GM12878 (cell line): ENCODE measurements around the gene MXRA8. TPM values are rescaled to one million over a fixed set of nuclear protein-coding genes. Genes with fewer than 3 reads are reported as not detected.

ENCODE experiments used
- BMI1 ChIP-seq: fragments of 450-650 bp; IDR thresholded peaks from 2 replicates; pipeline ENCODE4 v1.6.1; 2016; ENCODE audit warnings: mild to moderate bottlenecking, moderate library complexity, borderline replicate concordance
- CTCF ChIP-seq, 3 experiments: IDR thresholded peaks in 2 of 3; conservative IDR thresholded peaks in 1 of 3; 2 replicates each; pipeline ENCODE4 v1.5.1; 2011; ENCODE audit warnings: low read depth in 3 of 3, low read length in 3 of 3, mild to moderate bottlenecking in 3 of 3, control low read depth in 2 of 3, moderate library complexity in 2 of 3, inconsistent platforms in 1 of 3, mixed read lengths in 1 of 3; ENCODE audit not compliant: control insufficient read depth in 2 of 3, insufficient read depth in 1 of 3; ENCODE audit errors: extremely low read depth in 1 of 3
- EP300 ChIP-seq, 2 experiments: fragments of 150-350 bp in 1 of 2; IDR thresholded peaks; 2 replicates each; pipeline ENCODE4 v1.6.1; 2011 to 2012; ENCODE audit warnings: low read depth in 2 of 2, low read length in 2 of 2, borderline replicate concordance in 1 of 2, improper control_type of control experiment in 1 of 2, inconsistent platforms in 1 of 2; ENCODE audit not compliant: control insufficient read depth in 1 of 2
- GABPA ChIP-seq: IDR thresholded peaks from 2 replicates; pipeline ENCODE4 v1.6.1; 2014; ENCODE audit warnings: antibody characterized with exemption, low read depth, mild to moderate bottlenecking, inconsistent platforms
- GATAD2B ChIP-seq: fragments of 450-650 bp; conservative IDR thresholded peaks from 2 replicates; pipeline ENCODE4 v1.6.1; 2017; ENCODE audit warnings: low read depth, mild to moderate bottlenecking, moderate library complexity
- HDAC2 ChIP-seq: fragments of 200-600 bp; sonication (generic); IDR thresholded peaks from 2 replicates; pipeline ENCODE4 v1.6.1; 2017
- JUND ChIP-seq: IDR thresholded peaks from 2 replicates; pipeline ENCODE4 v1.6.1; 2012; ENCODE audit warnings: low read depth, mild to moderate bottlenecking, low read length, improper control_type of control experiment, moderate library complexity
- KLF5 ChIP-seq: fragments of 450-650 bp; IDR thresholded peaks from 2 replicates; pipeline ENCODE4 v1.6.1; 2014; ENCODE audit warnings: mild to moderate bottlenecking; ENCODE audit not compliant: partially characterized antibody
- NBN ChIP-seq: fragments of 450-650 bp; IDR thresholded peaks from 2 replicates; pipeline ENCODE4 v1.6.1; 2016
- NFYB ChIP-seq: IDR thresholded peaks from 2 replicates; pipeline ENCODE4 v1.6.1; 2011; ENCODE audit warnings: low read depth, mild to moderate bottlenecking, low read length, improper control_type of control experiment, moderate library complexity; ENCODE audit not compliant: insufficient read depth
- PAX5 ChIP-seq: IDR thresholded peaks from 2 replicates; pipeline ENCODE4 v1.6.1; 2011; ENCODE audit warnings: low read depth, low read length, borderline replicate concordance
- PKNOX1 ChIP-seq: fragments of 450-650 bp; IDR thresholded peaks from 2 replicates; pipeline ENCODE4 v1.6.1; 2016; ENCODE audit warnings: mild to moderate bottlenecking
- SIX5 ChIP-seq: IDR thresholded peaks from 2 replicates; pipeline ENCODE4 v1.6.1; 2011; ENCODE audit warnings: mild to moderate bottlenecking, low read depth, low read length, moderate library complexity; ENCODE audit not compliant: severe bottlenecking
- SKIL ChIP-seq: fragments of 450-650 bp; IDR thresholded peaks from 2 replicates; pipeline ENCODE4 v1.6.1; 2017; ENCODE audit warnings: mild to moderate bottlenecking, low read depth, inconsistent platforms; ENCODE audit not compliant: poor library complexity, severe bottlenecking
- SREBF1 ChIP-seq: IDR thresholded peaks from 2 replicates; pipeline ENCODE4 v1.6.1; 2012; ENCODE audit warnings: mild to moderate bottlenecking, low read length
- SRF ChIP-seq, 2 experiments: IDR thresholded peaks; 2 replicates each; pipeline ENCODE4 v1.6.1; 2011; ENCODE audit warnings: low read depth in 2 of 2, low read length in 2 of 2, mild to moderate bottlenecking in 1 of 2, moderate library complexity in 1 of 2
- TCF7 ChIP-seq: IDR thresholded peaks from 2 replicates; pipeline ENCODE4 v1.6.1; 2014; ENCODE audit warnings: antibody characterized with exemption, borderline replicate concordance
- YY1 ChIP-seq: IDR thresholded peaks from 2 replicates; pipeline ENCODE4 v1.6.1; 2011; ENCODE audit warnings: low read depth, mild to moderate bottlenecking, low read length
- ZBED1 ChIP-seq: IDR thresholded peaks from 2 replicates; pipeline ENCODE4 v1.6.1; 2016; ENCODE audit warnings: borderline replicate concordance
- ZNF24 ChIP-seq: fragments of 450-650 bp; IDR thresholded peaks from 2 replicates; pipeline ENCODE4 v1.6.1; 2017; ENCODE audit warnings: antibody characterized with exemption, mild to moderate bottlenecking
- ZNF592 ChIP-seq: fragments of 450-650 bp; IDR thresholded peaks from 2 replicates; pipeline ENCODE4 v1.6.1; 2017; ENCODE audit warnings: mild to moderate bottlenecking, moderate library complexity
- polyA plus RNA-seq, 11 experiments: library from polyadenylated mRNA; depleted of rRNA in 4 of 11; unstranded in 6 of 11; stranded (reverse) in 5 of 11; fragments of >200 nt; fragmentation: Nextera tagmentation in 4 of 11; fragmentation: Illumina TruSeq in 1 of 11; extraction: Ambion mirVana in 4 of 11; extraction: Trizol in 1 of 11; gene quantifications; 1 replicate in 1 of 11; 2 replicates in 10 of 11; pipeline versions ENCODE4 v1.2.1 to v1.2.3, GENCODE V29; 2011 to 2016; ENCODE audit warnings: inconsistent platforms in 2 of 11, missing spikeins in 2 of 11, low read depth in 1 of 11
- total RNA-seq, 4 experiments: library from RNA; depleted of rRNA in 3 of 4; stranded (reverse); fragments of >200 nt in 3 of 4; fragmentation: Illumina TruSeq in 1 of 4; extraction: Trizol in 1 of 4; gene quantifications; 2 replicates each; pipeline versions ENCODE4 v1.2.1 to v1.2.3, GENCODE V29; 2013 to 2021

MXRA8 gene
- total and polyA plus RNA-seq, 10 of the 15 experiments (the other 5 are each of a cell fraction or from before 2014, with no cell fraction given), result 0.11 to 0.54 (median 0.21) TPM; not detected in 6

GRCh38 chr1:1307923-1308755, 50.2 kb downstream of the MXRA8 start, which contains the start of the genes ACAP3 and PUSL1 (continued):
- TF ChIP-seq YY1, result peak; percentile 81
- TF ChIP-seq CTCF (IDR thresholded peaks at IDR 0.05 in 2 of 3, conservative IDR thresholded peaks at IDR 0.05 in 1 of 3; ENCODE audit: control insufficient read depth in 2 of 3, extremely low read depth in 1 of 3, insufficient read depth in 1 of 3, low read depth in 3 of 3, low read length in 3 of 3), result no peak
- TF ChIP-seq SREBF1, result no peak
- no peak for TF ChIP-seq EP300 (IDR thresholded peaks at IDR 0.05; ENCODE audit: borderline replicate concordance in 1 of 2, control insufficient read depth in 1 of 2, low read depth in 2 of 2, low read length in 2 of 2)
- TF ChIP-seq NBN, result peak; percentile 86
- no peak for TF ChIP-seq BMI1
- TF ChIP-seq PAX5, result peak; percentile 10; the same call in 1 of the 2 replicates
- TF ChIP-seq ZNF24, result peak; percentile 98
- no peak for TF ChIP-seq GABPA
- no peak for TF ChIP-seq ZNF592
- TF ChIP-seq SKIL, result no peak
- TF ChIP-seq SRF (IDR thresholded peaks at IDR 0.05; ENCODE audit: low read depth in 2 of 2, low read length in 2 of 2), result no peak
- TF ChIP-seq SIX5, result no peak
- no peak for TF ChIP-seq NFYB
- peak; percentile 29 for TF ChIP-seq GATAD2B
- TF ChIP-seq KLF5, result peak; percentile 53
- peak; percentile 46; the same call in 1 of the 2 replicates for TF ChIP-seq PKNOX1
- TF ChIP-seq JUND, result no peak
- no peak for TF ChIP-seq HDAC2
- no peak for TF ChIP-seq TCF7
- TF ChIP-seq ZBED1, result 0 out of 2 replicates have a peak, but pooled peaks have one; percentile 36
